GM19468 (cell line): ENCODE measurements around the gene STARD3NL.
"Not testable (repeated sequence)": the region's sequence is repeated elsewhere in the genome, so short reads cannot be mapped to it uniquely, and the experiment has no call there.

Experiments used
- ATAC-seq: cut with Tn5 transposase; IDR thresholded peaks from one replicate; pipeline ENCODE4 v1.9.1; 2021; ENCODE audit warnings: mild to moderate bottlenecking, moderate library complexity, moderate number of reproducible peaks; ENCODE audit not compliant: unreplicated experiment; ENCODE audit errors: extremely low read depth

The STARD3NL gene

GRCh38 chr7:38259157-38259556 is 81.1 kb downstream of the STARD3NL start:
- not testable (repeated sequence) for ATAC-seq

GRCh38 chr7:38261601-38262000 is 83.6 kb downstream of the STARD3NL start:
- not testable (repeated sequence) for ATAC-seq

GRCh38 chr7:38262026-38262425 is 84.0 kb downstream of the STARD3NL start:
- ATAC-seq: not testable (repeated sequence)

- ATAC-seq: no peak
Measured at GRCh38 chr7:38262545-38262944, 84.5 kb downstream of the STARD3NL start.

GRCh38 chr7:38263274-38263673 is 85.2 kb downstream of the STARD3NL start:
- ATAC-seq: not testable (repeated sequence)

GRCh38 chr7:38264602-38265001 is 86.6 kb downstream of the STARD3NL start:
- ATAC-seq: not testable (repeated sequence)

GRCh38 chr7:38265958-38266357 is 87.9 kb downstream of the STARD3NL start:
- not testable (repeated sequence) for ATAC-seq

GRCh38 chr7:38269704-38270346 is 91.8 kb downstream of the STARD3NL start:
- ATAC-seq: not testable (repeated sequence)

- ATAC-seq: peak; percentile 37
Measured at GRCh38 chr7:38270405-38270804, 92.4 kb downstream of the STARD3NL start.

GRCh38 chr7:38273286-38273995 is 95.4 kb downstream of the STARD3NL start, which contains the start of gene TARP:
Gene TARP (minus strand): TSS chr7:38273636.
- ATAC-seq: no peak

- ATAC-seq: no peak
Measured at GRCh38 chr7:38274486-38274885, 96.4 kb downstream of the STARD3NL start.

- ATAC-seq: no peak
Measured at GRCh38 chr7:38274927-38275620, 97.0 kb downstream of the STARD3NL start.

- ATAC-seq: no peak
Measured at GRCh38 chr7:38276096-38276877, 98.2 kb downstream of the STARD3NL start.

GRCh38 chr7:38280000-38280399 is 102.0 kb downstream of the STARD3NL start:
- no peak for ATAC-seq
